Astrocyte (in vitro differentiated cells and primary cell): Measurements from ENCODE around the gene CDH13. TPM values are rescaled to one million over a fixed set of nuclear protein-coding genes. Genes with fewer than 3 reads are reported as not detected.

ENCODE experiments used
- DNase-seq: peaks from one replicate; pipeline ENCODE4 v3.0.0-alpha.2; 2010; ENCODE audit warnings: low read depth
- FAIRE-seq: peaks from 2 replicates; lab custom pipeline; 2011; peaks lifted over from hg19 to GRCh38; lab: Jason Lieb, UNC
- H2AFZ ChIP-seq: 2 replicates; pipeline ENCODE4 v1.6.0; 2012; ENCODE audit warnings: low read depth, low read length, inconsistent platforms
- H3K27ac ChIP-seq: 2 replicates; pipeline ENCODE4 v1.5.1; 2011; ENCODE audit warnings: low read depth, low read length, inconsistent platforms
- H3K27me3 ChIP-seq: 2 replicates; pipeline ENCODE4 v1.6.0; 2011; ENCODE audit warnings: low read length, inconsistent platforms; ENCODE audit not compliant: insufficient read depth
- H3K36me3 ChIP-seq: 2 replicates; pipeline ENCODE4 v1.5.1; 2011; ENCODE audit warnings: low read length, inconsistent platforms; ENCODE audit not compliant: insufficient read depth
- H3K4me1 ChIP-seq: 2 replicates; pipeline ENCODE4 v1.5.1; 2011; ENCODE audit warnings: low read length, inconsistent platforms; ENCODE audit not compliant: insufficient read depth
- H3K4me2 ChIP-seq: 2 replicates; pipeline ENCODE4 v1.6.0; 2012; ENCODE audit warnings: low read length, inconsistent platforms
- H3K4me3 ChIP-seq: 2 replicates; pipeline ENCODE4 v1.5.1; 2011; ENCODE audit warnings: low read depth, mild to moderate bottlenecking, low read length, inconsistent platforms; ENCODE audit not compliant: insufficient read depth
- H3K79me2 ChIP-seq: 2 replicates; pipeline ENCODE4 v1.6.0; 2012; ENCODE audit warnings: mild to moderate bottlenecking, low read length, inconsistent platforms; ENCODE audit not compliant: insufficient read depth
- H3K9ac ChIP-seq: 2 replicates; pipeline ENCODE4 v1.6.0; 2012; ENCODE audit warnings: mild to moderate bottlenecking, low read length, inconsistent platforms
- H3K9me3 ChIP-seq: 2 replicates; pipeline ENCODE4 v1.5.1; 2012; ENCODE audit warnings: low read depth, mild to moderate bottlenecking, low read length, inconsistent platforms; ENCODE audit not compliant: insufficient read depth
- H4K20me1 ChIP-seq: 2 replicates; pipeline ENCODE4 v1.6.0; 2012; ENCODE audit warnings: low read length, inconsistent platforms; ENCODE audit not compliant: insufficient read depth
- H3K27ac Mint-ChIP-seq: one replicate; pipeline ENCODE4 v1.8.0; 2021; ENCODE audit warnings: mild to moderate bottlenecking, mixed read lengths; ENCODE audit not compliant: unreplicated experiment
- H3K27me3 Mint-ChIP-seq: one replicate; pipeline ENCODE4 v1.8.0; 2021; ENCODE audit warnings: low read depth, mixed read lengths; ENCODE audit not compliant: unreplicated experiment
- H3K36me3 Mint-ChIP-seq: one replicate; pipeline ENCODE4 v1.8.0; 2021; ENCODE audit warnings: low read depth, mixed read lengths; ENCODE audit not compliant: unreplicated experiment
- H3K4me1 Mint-ChIP-seq: one replicate; pipeline ENCODE4 v1.8.0; 2021; ENCODE audit warnings: low read depth, mixed read lengths; ENCODE audit not compliant: unreplicated experiment
- H3K4me3 Mint-ChIP-seq: one replicate; pipeline ENCODE4 v1.8.0; 2021; ENCODE audit warnings: mild to moderate bottlenecking, moderate library complexity, mixed read lengths; ENCODE audit not compliant: unreplicated experiment
- H3K9me3 Mint-ChIP-seq: one replicate; pipeline ENCODE4 v1.8.0; 2021; ENCODE audit warnings: mild to moderate bottlenecking, mixed read lengths; ENCODE audit not compliant: unreplicated experiment
- CTCF ChIP-seq: IDR thresholded peaks from 2 replicates; pipeline ENCODE4 v1.5.1; 2011; ENCODE audit warnings: low read depth, mild to moderate bottlenecking, inconsistent platforms, low read length, moderate library complexity; ENCODE audit not compliant: insufficient read depth
- EZH2 ChIP-seq: IDR thresholded peaks from 2 replicates; pipeline ENCODE4 v1.6.1; 2012; ENCODE audit warnings: mild to moderate bottlenecking, low read length, inconsistent platforms; ENCODE audit not compliant: insufficient read depth
- total RNA-seq: library from RNA; stranded (reverse); gene quantifications from 2 replicates; pipeline ENCODE4 v1.2.1, GENCODE V29; 2021

The CDH13 gene
- total RNA-seq, 1 donor from 2014 or later = 41.7 TPM

GRCh38 chr16:82963653-82964052, 336.9 kb downstream of the CDH13 start:
- H3K27ac Mint-ChIP-seq = no peak overlapping the region
- H3K27me3 Mint-ChIP-seq = peaks cover 4% of the 10 kb centered on the region
- Histone ChIP-seq H3K79me2 (no peaks in the 10 kb centered on the region), H4K20me1 (no peaks in the 10 kb centered on the region), H3K4me1 (no peaks in the 10 kb centered on the region), H3K9ac (no peak overlapping the region), H3K27me3 (no peaks in the 10 kb centered on the region), H3K4me3 (no peak overlapping the region), H3K9me3 (no peaks in the 10 kb centered on the region), H2AFZ (no peak overlapping the region), H3K4me2 (no peak overlapping the region), H3K36me3 (no peaks in the 10 kb centered on the region), H3K27ac (no peak overlapping the region)
- H3K4me3 Mint-ChIP-seq = no peak overlapping the region
- TF ChIP-seq EZH2 (no peak), CTCF (no peak)
- no peaks in the 10 kb centered on the region for H3K4me1 Mint-ChIP-seq
- H3K9me3 Mint-ChIP-seq = peaks cover 3% of the 10 kb centered on the region
- no peak for FAIRE-seq
- no peaks in the 10 kb centered on the region for H3K36me3 Mint-ChIP-seq
- no peak for DNase-seq

GRCh38 chr16:82965808-82966207, 339.0 kb downstream of the CDH13 start:
- H3K27ac Mint-ChIP-seq = no peak overlapping the region
- H3K4me1 Mint-ChIP-seq = no peaks in the 10 kb centered on the region

More at GRCh38 chr16:82965808-82966207, 339.0 kb downstream of the CDH13 start:
- Histone ChIP-seq H3K4me3 (no peak overlapping the region), H3K9ac (no peak overlapping the region), H3K27me3 (no peaks in the 10 kb centered on the region), H3K79me2 (no peaks in the 10 kb centered on the region), H3K9me3 (no peaks in the 10 kb centered on the region), H3K27ac (no peak overlapping the region), H3K4me1 (no peaks in the 10 kb centered on the region), H2AFZ (no peak overlapping the region), H4K20me1 (no peaks in the 10 kb centered on the region), H3K4me2 (no peak overlapping the region), H3K36me3 (no peaks in the 10 kb centered on the region)
- DNase-seq (no peak), FAIRE-seq (no peak)
- no peak for TF ChIP-seq CTCF
- TF ChIP-seq EZH2 = no peak
- Mint-ChIP-seq H3K9me3 (peaks cover 5% of the 10 kb centered on the region), H3K4me3 (no peak overlapping the region), H3K36me3 (no peaks in the 10 kb centered on the region), H3K27me3 (no peaks in the 10 kb centered on the region)
